HK-2 (cell line): ENCODE data around the gene SUZ12.
"Not testable (repeated sequence)": the region's sequence is repeated elsewhere in the genome, so short reads cannot be mapped to it uniquely, and the experiment has no call there.

Source experiments
- DNase-seq: peaks from one replicate; pipeline ENCODE4 v3.0.0-alpha.2; 2018; ENCODE audit not compliant: unreplicated experiment

SUZ12 gene

GRCh38 chr17:31936615-31937609 is at the start of gene SUZ12:
Gene SUZ12 (plus strand): TSS chr17:31937007. CDS start chr17:31937247, 240 bp downstream.
- DNase-seq = peak; percentile 79

GRCh38 chr17:31888124-31888523 is 48.7 kb upstream of the SUZ12 start:
- no peak for DNase-seq

GRCh38 chr17:31900877-31901276 is 35.9 kb upstream of the SUZ12 start:
- DNase-seq = peak; percentile 4

GRCh38 chr17:31902693-31903092 is 34.1 kb upstream of the SUZ12 start:
- no peak for DNase-seq

GRCh38 chr17:31903401-31903800 is 33.4 kb upstream of the SUZ12 start:
- DNase-seq = no peak

- no peak for DNase-seq
Measured at GRCh38 chr17:31907342-31907962, 29.4 kb upstream of the SUZ12 start.

GRCh38 chr17:31908386-31908785 is 28.4 kb upstream of the SUZ12 start:
- no peak for DNase-seq

- not testable (repeated sequence) for DNase-seq
Measured at GRCh38 chr17:31912705-31913104, 24.1 kb upstream of the SUZ12 start.

- no peak for DNase-seq
Measured at GRCh38 chr17:31915456-31916100, 21.2 kb upstream of the SUZ12 start.

GRCh38 chr17:31916491-31917064 is 20.2 kb upstream of the SUZ12 start:
- no peak for DNase-seq

- DNase-seq = no peak
Measured at GRCh38 chr17:31917065-31917529, 19.7 kb upstream of the SUZ12 start.

- DNase-seq = not testable (repeated sequence)
Measured at GRCh38 chr17:31917721-31918120, 19.1 kb upstream of the SUZ12 start.

- DNase-seq = no peak
Measured at GRCh38 chr17:31918701-31919128, 18.1 kb upstream of the SUZ12 start.

GRCh38 chr17:31919802-31920525 is 16.8 kb upstream of the SUZ12 start:
- DNase-seq = no peak

GRCh38 chr17:31926100-31926729 is 10.6 kb upstream of the SUZ12 start:
- DNase-seq = no peak

- no peak for DNase-seq
Measured at GRCh38 chr17:31931756-31932155, 5.1 kb upstream of the SUZ12 start.

GRCh38 chr17:31935512-31935911 is 1.3 kb upstream of the SUZ12 start:
- no peak for DNase-seq

- not testable (repeated sequence) for DNase-seq
Measured at GRCh38 chr17:31937926-31938641, 1.3 kb downstream of the SUZ12 start.

- not testable (repeated sequence) for DNase-seq
Measured at GRCh38 chr17:31941916-31942315, 5.1 kb downstream of the SUZ12 start.

GRCh38 chr17:31942396-31942795 is 5.6 kb downstream of the SUZ12 start:
- not testable (repeated sequence) for DNase-seq
